SK-N-SH (cell line): ENCODE measurements around the gene PYGM. TPM values are rescaled to one million over a fixed set of nuclear protein-coding genes. Genes with fewer than 3 reads are reported as not detected.

Experiments
- CTCF ChIA-PET: fragments of 300-600, 350-600 bp; formaldehyde crosslinking; extraction: SDS; loops from one replicate; lab custom pipeline; 2021; lab: Yijun Ruan, JAX
- POLR2A ChIA-PET: fragments of 350-600 bp; sonication (Branson Sonifier 250); formaldehyde crosslinking; extraction: SDS; loops from one replicate; lab custom pipeline; 2020; ENCODE audit warnings: antibody characterized with exemption, inconsistent platforms; lab: Yijun Ruan, JAX
- DNase-seq: peaks from one replicate; pipeline ENCODE4 v3.0.0; 2012
- H2AFZ ChIP-seq: fragments of 200-600 bp; sonication (generic); 2 replicates; pipeline ENCODE4 v1.8.1; 2016; ENCODE audit warnings: antibody characterized with exemption, mild to moderate bottlenecking, low read depth
- H3F3A ChIP-seq: fragments of 200-600 bp; sonication (generic); replicated peaks from 2 replicates; pipeline ENCODE3; 2016; ENCODE audit warnings: antibody characterized with exemption, mild to moderate bottlenecking; ENCODE audit not compliant: insufficient read depth
- H3K27ac ChIP-seq, 2 experiments: fragments of 200-500 bp in 1 of 2; fragments of 200-600 bp in 1 of 2; sonication (Bioruptor generic) in 1 of 2; sonication (generic), shearing (Covaris generic) in 1 of 2; 2 replicates each; pipeline versions ENCODE4 v1.5.1 to v1.6.1; 2014 to 2016; ENCODE audit warnings: low read depth in 2 of 2, inconsistent platforms in 1 of 2, low read length in 1 of 2, mild to moderate bottlenecking in 1 of 2, mixed read lengths in 1 of 2
- H3K27me3 ChIP-seq: fragments of 200-600 bp; sonication (generic), shearing (Covaris generic); 2 replicates; pipeline ENCODE4 v1.6.1; 2016; ENCODE audit warnings: mixed run types; ENCODE audit not compliant: insufficient read depth
- H3K36me3 ChIP-seq, 2 experiments: fragments of 200-500 bp in 1 of 2; fragments of 200-600 bp in 1 of 2; sonication (Bioruptor generic) in 1 of 2; sonication (generic) in 1 of 2; replicated peaks in 1 of 2; 2 replicates each; pipeline versions ENCODE3 to v1.5.1; 2014 to 2016; ENCODE audit warnings: low read length in 1 of 2, mild to moderate bottlenecking in 1 of 2; ENCODE audit not compliant: insufficient read depth in 2 of 2, control insufficient read depth in 1 of 2
- H3K4me1 ChIP-seq, 2 experiments: fragments of 200-500 bp in 1 of 2; fragments of 200-600 bp in 1 of 2; sonication (Bioruptor generic) in 1 of 2; sonication (generic), shearing (Covaris generic) in 1 of 2; 2 replicates each; pipeline versions ENCODE4 v1.5.1 to v1.6.1; 2014 to 2016; ENCODE audit warnings: low read depth in 1 of 2, low read length in 1 of 2, mixed run types in 1 of 2; ENCODE audit not compliant: insufficient read depth in 2 of 2, control insufficient read depth in 1 of 2
- H3K4me2 ChIP-seq: fragments of 200-600 bp; sonication (generic), shearing (Covaris generic); 2 replicates; pipeline ENCODE4 v1.6.1; 2017; ENCODE audit warnings: mixed run types
- H3K4me3 ChIP-seq, 2 experiments: fragments of 200-500 bp in 1 of 2; fragments of 200-600 bp in 1 of 2; sonication (Bioruptor generic) in 1 of 2; sonication (generic), shearing (Covaris generic) in 1 of 2; 2 replicates each; pipeline versions ENCODE4 v1.5.1 to v1.8.1; 2014 to 2016; ENCODE audit warnings: low read depth in 2 of 2, inconsistent platforms in 1 of 2, low read length in 1 of 2, mild to moderate bottlenecking in 1 of 2, mixed read lengths in 1 of 2, moderate library complexity in 1 of 2
- H3K79me2 ChIP-seq: fragments of 200-600 bp; sonication (generic); 2 replicates; pipeline ENCODE4 v1.8.1; 2017; ENCODE audit warnings: mild to moderate bottlenecking; ENCODE audit not compliant: insufficient read depth
- H3K9ac ChIP-seq: fragments of 200-600 bp; sonication (generic); 2 replicates; pipeline ENCODE4 v1.6.1; 2017; ENCODE audit warnings: mixed run types
- H3K9me2 ChIP-seq: fragments of 200-600 bp; sonication (generic); 2 replicates; pipeline ENCODE4 v1.6.1; 2017; ENCODE audit warnings: mixed run types
- H3K9me3 ChIP-seq: fragments of 200-600 bp; sonication (generic); 2 replicates; pipeline ENCODE4 v1.6.1; 2017; ENCODE audit warnings: mixed run types, mild to moderate bottlenecking, moderate library complexity
- H4K20me1 ChIP-seq: fragments of 200-600 bp; sonication (generic); 2 replicates; pipeline ENCODE4 v1.6.1; 2017; ENCODE audit warnings: mild to moderate bottlenecking, mixed run types; ENCODE audit not compliant: insufficient read depth
- CHD2 ChIP-seq: fragments of 150-350 bp; IDR thresholded peaks from 2 replicates; pipeline ENCODE4 v1.6.1; 2018; ENCODE audit warnings: low read length; ENCODE audit not compliant: partially characterized antibody
- CTCF ChIP-seq: fragments of 200-600 bp; sonication (generic); IDR thresholded peaks from 2 replicates; pipeline ENCODE4 v1.6.1; 2017; ENCODE audit warnings: antibody characterized with exemption, mild to moderate bottlenecking, moderate library complexity
- EP300 ChIP-seq, 2 experiments: IDR thresholded peaks; 2 replicates each; pipeline versions ENCODE4 v1.4.0 to v1.6.1; 2012; ENCODE audit warnings: borderline replicate concordance in 1 of 2, low read depth in 1 of 2, low read length in 1 of 2
- EZH2phosphoT487 ChIP-seq: fragments of 200-600 bp; sonication (generic); IDR thresholded peaks from 2 replicates; pipeline ENCODE4 v1.6.1; 2017; ENCODE audit warnings: low read depth, mixed run types, mild to moderate bottlenecking, antibody characterized with exemption, moderate library complexity, borderline replicate concordance
- FOXJ3 ChIP-seq: sonication (generic); formaldehyde crosslinking; IDR thresholded peaks from 2 replicates; pipeline ENCODE4 v1.5.1; 2020; ENCODE audit warnings: mild to moderate bottlenecking, missing genetic modification reagents
- FOXM1 ChIP-seq: IDR thresholded peaks from 2 replicates; pipeline ENCODE4 v1.4.0; 2012; ENCODE audit warnings: low read depth, mild to moderate bottlenecking
- IRF3 ChIP-seq: fragments of 150-350 bp; IDR thresholded peaks from 2 replicates; pipeline ENCODE4 v1.6.1; 2016; ENCODE audit warnings: mild to moderate bottlenecking, low read depth, low read length
- PBX3 ChIP-seq: IDR thresholded peaks from 2 replicates; pipeline ENCODE4; 2012
- RAD21 ChIP-seq: IDR thresholded peaks from 2 replicates; pipeline ENCODE4 v1.6.1; 2012; ENCODE audit warnings: mild to moderate bottlenecking, low read length
- REST ChIP-seq: IDR thresholded peaks from 2 replicates; pipeline ENCODE4 v1.6.1; 2012; ENCODE audit warnings: mild to moderate bottlenecking, low read depth, low read length, moderate library complexity
- RFX5 ChIP-seq: IDR thresholded peaks from 2 replicates; pipeline ENCODE4 v1.6.1; 2012; ENCODE audit warnings: mild to moderate bottlenecking, improper control_type of control experiment, low read length
- SIN3A ChIP-seq: IDR thresholded peaks from 2 replicates; pipeline ENCODE4 v1.6.1; 2012; ENCODE audit warnings: low read depth, mild to moderate bottlenecking, low read length, moderate library complexity, borderline replicate concordance
- SMC3 ChIP-seq: IDR thresholded peaks from 2 replicates; pipeline ENCODE4 v1.6.1; 2012; ENCODE audit warnings: low read depth, low read length, improper control_type of control experiment
- TCF12 ChIP-seq: IDR thresholded peaks from 2 replicates; pipeline ENCODE4 v1.4.0; 2012
- TEAD4 ChIP-seq: IDR thresholded peaks from 2 replicates; pipeline ENCODE4 v1.4.0; 2012; ENCODE audit warnings: mild to moderate bottlenecking, borderline replicate concordance; ENCODE audit not compliant: insufficient read depth
- USF1 ChIP-seq: IDR thresholded peaks from 2 replicates; pipeline ENCODE4 v1.4.0; 2012; ENCODE audit warnings: low read depth, borderline replicate concordance
- USF2 ChIP-seq: fragments of 150-350 bp; IDR thresholded peaks from 2 replicates; pipeline ENCODE4 v1.6.1; 2017; ENCODE audit warnings: antibody characterized with exemption, low read length, low read depth, borderline replicate concordance
- WGBS: methylation state at CpG from one replicate; pipeline ENCODE4 v1.1.6; 2017; ENCODE audit warnings: low lambda C conversion rate; 5-methylcytosine and 5-hydroxymethylcytosine counted together
- polyA plus RNA-seq, 3 experiments: library from polyadenylated mRNA; depleted of rRNA; stranded (reverse); fragments of >200 nt; gene quantifications; 2 replicates each; pipeline ENCODE4 v1.2.3, GENCODE V29; 2012

PYGM gene
- polyA plus RNA-seq, 1 of the 3 experiments (the other 2 are of a cell fraction), result 0.08 TPM

GRCh38 chr11:64741375-64742086 lies 18.2 kb downstream of the PYGM start (continued):
- TF ChIP-seq PBX3, result no peak

GRCh38 chr11:64739871-64740270 lies 19.9 kb downstream of the PYGM start:
- CTCF ChIA-PET, result interaction anchor here (1.0 to 2.1 kb wide), 4 partner anchors 46 to 87 kb away, joined by 3 to 10 read pairs (median 4); no protein-coding TSS in a partner anchor
- Histone ChIP-seq H2AFZ (no peak overlapping the region), H3K27ac (no peak overlapping the region), H3K4me1 (peaks cover 11 to 15% of the 10 kb centered on the region in 2 experiments; a peak in 2 of 4 replicates), H3K4me3 (no peak overlapping the region), H3K36me3 (no peaks in the 10 kb centered on the region), H3K4me2 (no peak overlapping the region), H3K9me2 (no peaks in the 10 kb centered on the region), H3K9ac (no peak overlapping the region), H3F3A (no peaks in the 10 kb centered on the region), H3K79me2 (no peaks in the 10 kb centered on the region), H3K9me3 (no peaks in the 10 kb centered on the region), H3K27me3 (peaks cover 8% of the 10 kb centered on the region; the same call in 1 of the 2 replicates), H4K20me1 (no peaks in the 10 kb centered on the region)
- 92% methylated on average over 9 of the region's 12 CpGs for WGBS
- POLR2A ChIA-PET, result no interaction called here
- no peak for DNase-seq
- TF ChIP-seq SIN3A, result no peak
- TF ChIP-seq FOXJ3 (CRISPR knock-in tag), result no peak
- no peak for TF ChIP-seq USF1
- TF ChIP-seq EZH2phosphoT487, result no peak
- TF ChIP-seq USF2, result no peak
- TF ChIP-seq EP300 (IDR thresholded peaks at IDR 0.05; ENCODE audit: borderline replicate concordance in 1 of 2, low read depth in 1 of 2, low read length in 1 of 2), result no peak
- TF ChIP-seq IRF3, result no peak
- TF ChIP-seq REST, result no peak
- no peak for TF ChIP-seq TCF12
- no peak for TF ChIP-seq RFX5
- no peak for TF ChIP-seq CHD2
- TF ChIP-seq CTCF, result no peak
- TF ChIP-seq SMC3, result no peak
- TF ChIP-seq RAD21, result no peak
- TF ChIP-seq TEAD4, result no peak
- no peak for TF ChIP-seq FOXM1
- no peak for TF ChIP-seq PBX3
